GM23338 (cell line): Measurements from ENCODE around the gene EIF3K. TPM values are rescaled to one million over a fixed set of nuclear protein-coding genes. Genes with fewer than 3 reads are reported as not detected.

ENCODE experiments used
- ATAC-seq: fragments of 200-7000 bp; cut with Tn5 transposase; 3 replicates; pipeline ENCODE4 v1.9.1; 2020
- DNase-seq: peaks from one replicate; pipeline ENCODE4 v3.0.0-alpha.2; 2015; ENCODE audit warnings: low spot score
- H2AFZ ChIP-seq: fragments of 200-600 bp; sonication (generic); 2 replicates; pipeline ENCODE4 v1.8.0; 2016; ENCODE audit warnings: antibody characterized with exemption, mild to moderate bottlenecking, moderate library complexity
- H3F3A ChIP-seq: fragments of 200-600 bp; sonication (generic); replicated peaks from 2 replicates; pipeline ENCODE4 v1.8.0; 2017; ENCODE audit warnings: antibody characterized with exemption, mixed run types, low read depth
- H3K27ac ChIP-seq: fragments of 200-600 bp; sonication (generic); 2 replicates; pipeline ENCODE4 v1.6.1; 2016; ENCODE audit warnings: low read depth
- H3K27me3 ChIP-seq: fragments of 200-600 bp; sonication (generic); 2 replicates; pipeline ENCODE4 v1.8.0; 2016; ENCODE audit warnings: mild to moderate bottlenecking, mixed run types, moderate library complexity; ENCODE audit not compliant: insufficient read depth
- H3K36me3 ChIP-seq: fragments of 200-600 bp; sonication (generic); 2 replicates; pipeline ENCODE4 v1.8.0; 2016; ENCODE audit warnings: mild to moderate bottlenecking; ENCODE audit not compliant: insufficient read depth
- H3K4me1 ChIP-seq: fragments of 200-600 bp; sonication (generic); 2 replicates; pipeline ENCODE4 v1.8.0; 2016; ENCODE audit warnings: mild to moderate bottlenecking, moderate library complexity; ENCODE audit not compliant: insufficient read depth
- H3K4me2 ChIP-seq: fragments of 200-600 bp; sonication (generic); 2 replicates; pipeline ENCODE4 v1.7.1; 2017; ENCODE audit warnings: mixed run types
- H3K4me3 ChIP-seq: fragments of 200-600 bp; sonication (generic); 2 replicates; pipeline ENCODE4 v1.6.1; 2016; ENCODE audit warnings: mixed run types
- H3K79me2 ChIP-seq: fragments of 200-600 bp; sonication (generic); replicated peaks from 2 replicates; pipeline ENCODE4 v1.8.0; 2017; ENCODE audit warnings: mild to moderate bottlenecking; ENCODE audit not compliant: insufficient read depth
- H3K9me2 ChIP-seq: fragments of 200-600 bp; sonication (generic); 2 replicates; pipeline ENCODE4 v1.8.0; 2017; ENCODE audit not compliant: insufficient read depth
- H4K20me1 ChIP-seq: fragments of 200-600 bp; sonication (generic); replicated peaks from 2 replicates; pipeline ENCODE4 v1.8.0; 2017; ENCODE audit warnings: mild to moderate bottlenecking; ENCODE audit not compliant: insufficient read depth
- H3K27ac Mint-ChIP-seq: 2 replicates; pipeline ENCODE4 v1.8.0; 2020; ENCODE audit warnings: inconsistent platforms, mild to moderate bottlenecking, moderate library complexity, mixed read lengths
- H3K27me3 Mint-ChIP-seq: 3 replicates; pipeline ENCODE4 v1.8.0; 2022; ENCODE audit warnings: low read depth, mild to moderate bottlenecking, moderate library complexity, mixed read lengths, inconsistent platforms; ENCODE audit not compliant: insufficient read depth, poor library complexity
- H3K36me3 Mint-ChIP-seq: 3 replicates; pipeline ENCODE4 v1.8.0; 2021; ENCODE audit warnings: low read depth, mild to moderate bottlenecking, inconsistent platforms, moderate library complexity, mixed read lengths
- H3K4me1 Mint-ChIP-seq: 3 replicates; pipeline ENCODE4 v1.8.0; 2020; ENCODE audit warnings: mild to moderate bottlenecking, inconsistent platforms, mixed read lengths
- H3K4me3 Mint-ChIP-seq: 3 replicates; pipeline ENCODE4 v1.8.0; 2021; ENCODE audit warnings: moderate library complexity, mild to moderate bottlenecking, inconsistent platforms, mixed read lengths
- H3K9me3 Mint-ChIP-seq: 3 replicates; pipeline ENCODE4 v1.8.0; 2020; ENCODE audit warnings: moderate library complexity, mild to moderate bottlenecking, inconsistent platforms, mixed read lengths
- ETS1 ChIP-seq: IDR thresholded peaks from 2 replicates; pipeline ENCODE4 v1.6.1; 2016; ENCODE audit warnings: antibody characterized with exemption
- EZH2phosphoT487 ChIP-seq: fragments of 200-600 bp; sonication (generic); IDR thresholded peaks from one replicate; pipeline ENCODE4 v1.8.1; 2018; ENCODE audit warnings: antibody characterized with exemption; ENCODE audit not compliant: unreplicated experiment
- ZNF114 ChIP-seq: fragments of 250-450 bp; sonication (Bioruptor Pico); IDR thresholded peaks from 2 replicates; pipeline ENCODE4 v1.5.0; 2020; ENCODE audit warnings: mild to moderate bottlenecking, moderate library complexity
- ZNF331 ChIP-seq: fragments of 250-450 bp; sonication (Bioruptor Pico); IDR thresholded peaks from 2 replicates; pipeline ENCODE4 v1.5.0; 2020; ENCODE audit warnings: low read depth, mild to moderate bottlenecking, moderate library complexity
- ZNF462 ChIP-seq: fragments of 250-450 bp; sonication (Bioruptor Pico); IDR thresholded peaks from 2 replicates; pipeline ENCODE4 v1.5.0; 2020; ENCODE audit warnings: mild to moderate bottlenecking, moderate library complexity
- polyA plus RNA-seq: library from polyadenylated mRNA; unstranded; fragments of >200 nt; fragmentation: Nextera tagmentation; extraction: Ambion mirVana; gene quantifications from 2 replicates; pipeline ENCODE4 v1.2.1, GENCODE V29; 2016
- total RNA-seq: library from RNA; depleted of rRNA; stranded (reverse); fragments of >200 nt; shearing (Covaris generic); gene quantifications from 2 replicates; pipeline ENCODE4 v1.2.3, GENCODE V29; 2014

The EIF3K gene
- total and polyA plus RNA-seq, 2 experiments from 2014 or later, result 226 to 509 TPM

GRCh38 chr19:38678891-38679494 lies 60.0 kb downstream of the EIF3K start (continued):
- TF ChIP-seq ZNF331, result no peak
- TF ChIP-seq EZH2phosphoT487, result no peak
- TF ChIP-seq ZNF462 (CRISPR knock-in tag), result no peak
- TF ChIP-seq ZNF114, result no peak
- TF ChIP-seq ETS1, result no peak

GRCh38 chr19:38679839-38680238 lies 60.9 kb downstream of the EIF3K start:
- H4K20me1 ChIP-seq, result peaks cover 10% of the 10 kb centered on the region; the same call in 1 of the 2 replicates
- TF ChIP-seq EZH2phosphoT487, result no peak
- no peaks in the 10 kb centered on the region; the same call in 1 of the 2 replicates for H3K36me3 ChIP-seq
- Mint-ChIP-seq H3K27me3 (peaks cover 13% of the 10 kb centered on the region), H3K36me3 (peaks cover 35% of the 10 kb centered on the region), H3K9me3 (peaks cover 5% of the 10 kb centered on the region; the same call in 1 of the 3 replicates), H3K4me3 (no peak overlapping the region; the same call in 2 of the 3 replicates), H3K4me1 (peaks cover 69% of the 10 kb centered on the region), H3K27ac (peak overlapping the region; percentile 38; the same call in 1 of the 2 replicates)
- no peak overlapping the region for H2AFZ ChIP-seq
- H3F3A ChIP-seq, result peaks cover 14% of the 10 kb centered on the region; the same call in 1 of the 2 replicates
- no peaks in the 10 kb centered on the region for H3K27me3 ChIP-seq
- no peak overlapping the region for H3K4me2 ChIP-seq
- H3K9me2 ChIP-seq, result no peaks in the 10 kb centered on the region
- H3K27ac ChIP-seq, result peak overlapping the region; percentile 43; the same call in 1 of the 2 replicates
- peaks cover 47% of the 10 kb centered on the region for H3K4me1 ChIP-seq
- ATAC-seq, result no peak
- peaks cover 98% of the 10 kb centered on the region for H3K79me2 ChIP-seq
- no peak for DNase-seq
- H3K4me3 ChIP-seq, result no peak overlapping the region
